Kidney (tissue), 14 donors: ENCODE results near the gene MGME1. TPM values are rescaled to one million over a fixed set of nuclear protein-coding genes. Genes with fewer than 3 reads are reported as not detected.

ENCODE experiments used
- DNase-seq, 5 donors: peaks; one replicate each; pipeline ENCODE4 v3.0.0-alpha.2; 2013 to 2020
- FAIRE-seq: peaks from 2 replicates; lab custom pipeline; 2012; peaks lifted over from hg19 to GRCh38; lab: Jason Lieb, UNC
- H3K27ac ChIP-seq, 2 donors: one replicate each; pipeline ENCODE4 v1.7.0; 2013; ENCODE audit warnings: low read depth in 2 of 2, low read length in 2 of 2, inconsistent platforms in 1 of 2
- H3K27me3 ChIP-seq: one replicate; pipeline ENCODE4 v1.7.1; 2013; ENCODE audit warnings: low read length, inconsistent platforms; ENCODE audit not compliant: control insufficient read depth, insufficient read depth
- H3K36me3 ChIP-seq, 3 donors: one replicate each; pipeline versions ENCODE4 v1.7.0 to v1.7.1; 2013; ENCODE audit warnings: low read length in 3 of 3, control low read depth in 1 of 3, inconsistent platforms in 1 of 3; ENCODE audit not compliant: insufficient read depth in 3 of 3, control insufficient read depth in 2 of 3
- H3K4me1 ChIP-seq, 3 donors: one replicate each; pipeline versions ENCODE4 v1.7.0 to v1.7.1; 2013; ENCODE audit warnings: low read length in 3 of 3, inconsistent platforms in 1 of 3, low read depth in 1 of 3; ENCODE audit not compliant: control insufficient read depth in 2 of 3, insufficient read depth in 2 of 3
- H3K4me3 ChIP-seq, 3 donors: one replicate each; pipeline versions ENCODE4 v1.7.0 to v1.8.1; 2013; ENCODE audit warnings: low read length in 3 of 3, control low read depth in 1 of 3, inconsistent platforms in 1 of 3
- H3K9ac ChIP-seq, 3 donors: one replicate each; pipeline versions ENCODE4 v1.7.0 to v1.7.1; 2013; ENCODE audit warnings: low read length in 3 of 3, control low read depth in 1 of 3, inconsistent platforms in 1 of 3
- H3K9me3 ChIP-seq, 3 donors: one replicate each; pipeline versions ENCODE4 v1.7.0 to v1.7.1; 2013; ENCODE audit warnings: low read length in 3 of 3, control low read depth in 1 of 3, inconsistent platforms in 1 of 3; ENCODE audit not compliant: control insufficient read depth in 2 of 3, insufficient read depth in 1 of 3
- CTCF ChIP-seq: IDR thresholded peaks from 3 replicates; pipeline ENCODE4 v1.5.1; 2012; ENCODE audit warnings: mild to moderate bottlenecking, moderate library complexity, borderline replicate concordance; ENCODE audit not compliant: insufficient read depth; ENCODE audit errors: extremely low read depth
- intact Hi-C: fragments of 100-400 bp; cut with DNase I; formaldehyde crosslinking; loops from one replicate; pipeline ENCODE4 v1.11.1; 2022
- polyA plus RNA-seq: library from polyadenylated mRNA; stranded (reverse); fragments of 350-450 nt; fragmentation: Illumina TruSeq; extraction: RNeasy Lipid Tissue Mini Kit (QIAGEN cat#74804); gene quantifications from one replicate; pipeline ENCODE4 v1.2.3, GENCODE V29; 2014; ENCODE audit warnings: low read depth, low replicate concordance; ENCODE audit not compliant: insufficient read depth
- total RNA-seq: library from RNA; stranded (reverse); fragmentation: NEBNext Ultra II Directional; extraction: Animal tissue kit (Norgen Biotek cat#: 25700); gene quantifications from one replicate; pipeline ENCODE4 v1.2.1, GENCODE V29; 2021
- donor health status: control.
- donor health status: control.
- donor health status: control.
- donor health status: control.
- donor health status: control.
- donor health status: DM: yes; HTN: yes; CAD: no.
- donor health status: Normal renal cell carcinoma (clear cell type).

MGME1 gene
- total and polyA plus RNA-seq, 2 donors from 2014 or later: 15.5 to 16.7 TPM

DNA sequence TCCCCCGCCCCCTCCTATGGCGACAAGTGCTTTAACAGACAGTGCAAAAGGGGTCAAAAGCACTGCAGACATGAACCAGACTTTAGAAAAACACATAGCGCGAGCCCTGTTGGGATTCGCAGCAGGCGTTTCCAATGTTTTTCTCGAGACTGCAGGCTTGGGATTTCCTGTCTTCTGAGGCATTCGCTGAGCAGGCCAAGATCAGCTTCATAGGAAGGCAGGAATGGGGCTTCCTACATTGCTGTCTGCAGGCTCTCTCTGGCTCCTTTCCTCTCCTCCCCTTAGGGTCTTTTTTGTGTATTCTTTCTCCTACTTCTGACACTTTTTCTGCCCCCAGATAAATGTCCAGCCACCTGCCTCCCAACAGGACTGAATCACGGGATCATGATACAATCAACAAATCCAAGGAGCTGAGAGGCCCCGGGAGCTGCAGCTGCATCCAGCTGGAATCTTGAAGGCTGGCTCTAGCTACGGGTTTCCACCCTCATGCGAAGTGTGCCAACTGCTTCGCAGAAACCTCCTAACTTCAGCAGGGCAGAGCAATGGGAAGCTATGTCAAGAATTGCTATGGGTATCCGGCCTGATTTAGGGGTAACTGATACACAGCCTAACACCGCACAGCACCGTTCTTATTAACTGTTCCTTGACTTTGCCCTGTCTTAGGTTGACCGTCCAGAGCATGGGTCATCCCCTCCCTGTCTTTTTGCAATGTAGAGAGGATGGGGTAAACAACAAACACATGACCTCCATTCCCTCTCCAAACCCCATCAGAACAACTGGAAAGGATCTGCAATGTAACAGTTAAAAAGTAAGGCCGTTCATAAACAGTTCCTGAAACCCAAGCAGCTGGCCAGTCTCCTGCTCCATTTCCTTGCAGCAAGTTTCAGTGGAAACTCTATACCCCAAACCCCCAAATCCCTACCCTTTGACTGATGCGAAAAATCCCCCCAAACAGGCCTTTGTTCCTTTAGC is 31.8 kb upstream of the MGME1 start:
- H3K9ac ChIP-seq: no peak overlapping the region
- peak overlapping the region; percentile 54 to 56 for H3K27ac ChIP-seq
- peaks cover 7 to 25% (median 12%) of the 10 kb centered on the region in 3 donors for H3K4me1 ChIP-seq
- no peak overlapping the region for H3K4me3 ChIP-seq
- FAIRE-seq: no peak
- no peaks in the 10 kb centered on the region for H3K27me3 ChIP-seq
- peaks cover 4 to 12% (median 6%) of the 10 kb centered on the region in 3 donors for H3K36me3 ChIP-seq
- DNase-seq: peak in 4 of 5 donors; percentile 70 to 89 (median 82)
- TF ChIP-seq CTCF: no peak
- H3K9me3 ChIP-seq: no peaks in the 10 kb centered on the region
- intact Hi-C loops: no loop called here

- Histone ChIP-seq H3K9me3 (no peaks in the 10 kb centered on the region), H3K27me3 (no peaks in the 10 kb centered on the region), H3K36me3 (peaks cover 12 to 30% (median 19%) of the 10 kb centered on the region in 3 donors), H3K27ac (no peak overlapping the region), H3K4me1 (peaks cover 7 to 25% (median 12%) of the 10 kb centered on the region in 3 donors), H3K4me3 (no peak overlapping the region), H3K9ac (peak overlapping the region in 1 of 3 donors; percentile 41)
- peak in 4 of 5 donors; percentile 82 to 89 (median 86) for DNase-seq
- FAIRE-seq: no peak
- intact Hi-C loops: no loop called here
- TF ChIP-seq CTCF: peak; percentile 92
Measured at GRCh38 chr20:17938871-17939619, 29.8 kb upstream of the MGME1 start.

GRCh38 chr20:17939622-17940223 is 29.1 kb upstream of the MGME1 start:
- no peaks in the 10 kb centered on the region for H3K27me3 ChIP-seq
- no peak for DNase-seq
- no peak overlapping the region for H3K27ac ChIP-seq
- H3K36me3 ChIP-seq: peaks cover 12 to 31% (median 20%) of the 10 kb centered on the region in 3 donors
- no peak overlapping the region for H3K4me3 ChIP-seq
- intact Hi-C loops: no loop called here
- TF ChIP-seq CTCF: no peak
- peak overlapping the region in 1 of 3 donors; percentile 41 for H3K9ac ChIP-seq
- peaks cover 7 to 25% (median 12%) of the 10 kb centered on the region in 3 donors for H3K4me1 ChIP-seq
- FAIRE-seq: no peak
- H3K9me3 ChIP-seq: no peaks in the 10 kb centered on the region
